ENCODE measurements around the gene CRABP2.

Gene CRABP2

GRCh38 chr1:156662800-156663055, 42.7 kb downstream of the CRABP2 start:
- TF ChIP-seq POLR2A (IDR thresholded peaks at IDR 0.05; ENCODE audit: extremely low read depth, insufficient read length), result no peak
- TF ChIP-seq MYC (IDR thresholded peaks at IDR 0.05; ENCODE audit: low read depth, low read length), result no peak
- no peak for TF ChIP-seq CTCF (IDR thresholded peaks at IDR 0.05; ENCODE audit: low read depth, low read length)
- no peak for TF ChIP-seq MAX (IDR thresholded peaks at IDR 0.05; ENCODE audit: low read depth, low read length)

GRCh38 chr1:156662005-156662799, 43.2 kb downstream of the CRABP2 start:
- DNase-seq (ENCODE audit: low read depth), result peak; percentile 30
- H3K4me3 ChIP-seq (ENCODE audit: low read depth, low read length), result no peak overlapping the region
- no peak for TF ChIP-seq CTCF (IDR thresholded peaks at IDR 0.05; ENCODE audit: low read depth, low read length)
- no peak for TF ChIP-seq MYC (IDR thresholded peaks at IDR 0.05; ENCODE audit: low read depth, low read length)
- TF ChIP-seq MAX (IDR thresholded peaks at IDR 0.05; ENCODE audit: low read depth, low read length), result no peak
- TF ChIP-seq POLR2A (IDR thresholded peaks at IDR 0.05; ENCODE audit: extremely low read depth, insufficient read length), result no peak

More at GRCh38 chr1:156662800-156663055, 42.7 kb downstream of the CRABP2 start:
- no peak overlapping the region for H3K4me3 ChIP-seq (ENCODE audit: low read depth, low read length)
- DNase-seq (ENCODE audit: low read depth), result no peak

GRCh38 chr1:156660752-156661112, 44.7 kb downstream of the CRABP2 start:
- no peak for TF ChIP-seq MAX (IDR thresholded peaks at IDR 0.05; ENCODE audit: low read depth, low read length)
- no peak for TF ChIP-seq MYC (IDR thresholded peaks at IDR 0.05; ENCODE audit: low read depth, low read length)
- no peak for TF ChIP-seq CTCF (IDR thresholded peaks at IDR 0.05; ENCODE audit: low read depth, low read length)
- no peak for TF ChIP-seq POLR2A (IDR thresholded peaks at IDR 0.05; ENCODE audit: extremely low read depth, insufficient read length)
- H3K4me3 ChIP-seq (ENCODE audit: low read depth, low read length), result peak overlapping the region; percentile 53
- no peak for DNase-seq (ENCODE audit: low read depth)

GRCh38 chr1:156659988-156660751, 45.2 kb downstream of the CRABP2 start:
- H3K4me3 ChIP-seq (ENCODE audit: low read depth, low read length), result peak overlapping the region; percentile 30
- TF ChIP-seq CTCF (IDR thresholded peaks at IDR 0.05; ENCODE audit: low read depth, low read length), result peak; percentile 86
- TF ChIP-seq MYC (IDR thresholded peaks at IDR 0.05; ENCODE audit: low read depth, low read length), result peak; percentile 79
- peak; percentile 85 for TF ChIP-seq MAX (IDR thresholded peaks at IDR 0.05; ENCODE audit: low read depth, low read length)
- TF ChIP-seq POLR2A (IDR thresholded peaks at IDR 0.05; ENCODE audit: extremely low read depth, insufficient read length), result no peak

GRCh38 chr1:156659661-156659987, 45.8 kb downstream of the CRABP2 start:
- no peak for TF ChIP-seq POLR2A (IDR thresholded peaks at IDR 0.05; ENCODE audit: extremely low read depth, insufficient read length)
- no peak overlapping the region for H3K4me3 ChIP-seq (ENCODE audit: low read depth, low read length)
- DNase-seq (ENCODE audit: low read depth), result no peak

More at GRCh38 chr1:156659988-156660751, 45.2 kb downstream of the CRABP2 start:
- DNase-seq (ENCODE audit: low read depth), result peak; percentile 96

GRCh38 chr1:156658945-156659574, 46.3 kb downstream of the CRABP2 start:
- DNase-seq (ENCODE audit: low read depth), result no peak
- TF ChIP-seq MYC (IDR thresholded peaks at IDR 0.05; ENCODE audit: low read depth, low read length) (no peak), MAX (IDR thresholded peaks at IDR 0.05; ENCODE audit: low read depth, low read length) (no peak), POLR2A (IDR thresholded peaks at IDR 0.05; ENCODE audit: extremely low read depth, insufficient read length) (no peak), CTCF (IDR thresholded peaks at IDR 0.05; ENCODE audit: low read depth, low read length) (no peak)
- no peak overlapping the region for H3K4me3 ChIP-seq (ENCODE audit: low read depth, low read length)
